Stimulated activated CD8-positive, alpha-beta memory T cell treated with anti-CD3 and anti-CD28 coated beads, Interleukin-7, amount 100 ng/mL, for 24 hours (primary cell): ENCODE data around the gene FHL2.

Source experiments
- DNase-seq: peaks from one replicate; pipeline ENCODE4 v3.0.0-alpha.2; 2020; ENCODE audit warnings: low read depth

FHL2 gene

DNA sequence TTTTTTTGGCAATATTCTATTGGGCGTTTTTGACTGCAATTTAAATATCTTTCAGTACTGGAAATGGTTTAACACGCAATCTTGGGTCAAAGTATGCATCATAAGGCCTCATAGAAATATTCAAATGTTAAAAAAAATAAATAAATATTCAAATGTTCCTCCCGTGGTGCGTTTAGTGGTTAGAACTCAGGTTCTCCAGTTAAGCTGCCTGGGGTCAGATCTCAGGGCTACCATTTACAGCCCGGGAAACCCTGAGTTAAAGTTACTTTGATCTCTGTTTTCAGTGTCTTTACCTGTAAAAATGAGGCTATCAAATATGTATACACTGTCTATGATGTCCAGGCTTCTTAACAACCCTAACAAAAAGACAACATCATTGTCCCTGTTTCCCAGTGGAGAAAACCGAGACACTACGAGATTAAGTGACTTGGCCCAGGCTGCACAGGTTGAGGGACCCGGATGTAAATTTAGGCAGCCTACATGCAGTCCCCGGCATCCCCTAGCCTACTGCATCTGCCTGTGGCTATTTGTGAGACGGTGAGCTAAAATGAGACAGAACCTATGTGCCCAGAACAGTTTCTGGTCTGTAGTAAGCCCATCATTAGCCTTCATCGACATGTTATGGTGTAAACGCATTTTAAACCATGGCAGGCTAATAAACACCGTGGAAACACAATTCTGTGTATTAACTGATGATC lies 1.7 kb downstream of the FHL2 start:
- no peak for DNase-seq

DNA sequence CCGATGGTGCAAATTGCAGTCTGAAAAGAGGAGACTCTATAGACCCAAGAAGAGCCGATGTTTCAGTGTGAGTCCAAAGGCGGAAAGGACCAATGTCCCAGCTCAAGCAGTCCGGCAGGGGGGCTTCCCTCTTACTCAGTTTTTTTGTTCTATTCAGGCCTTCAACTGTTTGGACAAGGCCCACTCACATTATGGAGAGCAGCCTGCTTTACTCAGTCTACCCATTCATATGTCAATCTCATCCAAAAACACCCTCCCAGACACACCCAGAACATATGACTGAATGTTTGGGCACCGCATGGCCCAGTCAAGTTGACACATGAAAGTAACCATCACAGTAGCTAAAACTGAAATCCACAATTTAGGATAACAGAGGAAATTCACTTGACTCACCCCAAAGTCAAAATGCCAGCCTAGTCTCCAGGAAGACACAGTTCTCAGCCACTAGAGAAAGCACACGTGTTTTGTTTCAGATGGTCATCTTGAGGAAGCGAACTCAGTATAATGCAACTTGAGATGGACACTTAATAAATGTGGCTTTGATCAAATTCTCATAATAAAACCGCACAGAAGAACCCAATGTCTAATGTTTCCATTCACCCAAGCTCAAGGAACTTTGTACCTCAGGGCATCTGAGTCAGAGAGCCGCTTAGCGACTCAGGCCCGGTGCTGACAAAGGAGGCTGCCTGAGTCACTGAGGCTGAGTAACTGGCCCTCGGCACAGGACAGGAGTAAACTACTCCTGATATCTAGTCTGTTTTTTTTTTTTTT lies 2.4 kb downstream of the FHL2 start:
- DNase-seq = peak; percentile 19

DNA sequence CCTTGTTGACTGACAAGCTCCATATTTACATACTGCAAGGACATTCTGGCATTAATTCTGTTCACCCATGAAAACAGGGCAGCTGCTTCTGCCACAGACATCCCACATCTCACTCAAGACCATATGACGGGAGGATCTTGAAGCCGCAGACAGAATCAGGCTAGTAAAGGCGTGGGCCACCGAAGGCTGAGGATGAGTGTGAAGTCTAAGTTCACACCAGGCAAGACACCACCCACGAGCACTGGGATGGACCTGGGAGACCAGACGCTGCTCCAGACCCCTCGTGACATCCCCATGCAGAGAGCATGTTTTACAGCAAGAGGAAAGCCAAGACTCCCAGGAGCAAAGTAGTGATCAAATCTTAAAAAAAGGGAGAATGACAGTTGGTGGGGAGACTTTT lies 3.2 kb downstream of the FHL2 start:
- no peak for DNase-seq

DNA sequence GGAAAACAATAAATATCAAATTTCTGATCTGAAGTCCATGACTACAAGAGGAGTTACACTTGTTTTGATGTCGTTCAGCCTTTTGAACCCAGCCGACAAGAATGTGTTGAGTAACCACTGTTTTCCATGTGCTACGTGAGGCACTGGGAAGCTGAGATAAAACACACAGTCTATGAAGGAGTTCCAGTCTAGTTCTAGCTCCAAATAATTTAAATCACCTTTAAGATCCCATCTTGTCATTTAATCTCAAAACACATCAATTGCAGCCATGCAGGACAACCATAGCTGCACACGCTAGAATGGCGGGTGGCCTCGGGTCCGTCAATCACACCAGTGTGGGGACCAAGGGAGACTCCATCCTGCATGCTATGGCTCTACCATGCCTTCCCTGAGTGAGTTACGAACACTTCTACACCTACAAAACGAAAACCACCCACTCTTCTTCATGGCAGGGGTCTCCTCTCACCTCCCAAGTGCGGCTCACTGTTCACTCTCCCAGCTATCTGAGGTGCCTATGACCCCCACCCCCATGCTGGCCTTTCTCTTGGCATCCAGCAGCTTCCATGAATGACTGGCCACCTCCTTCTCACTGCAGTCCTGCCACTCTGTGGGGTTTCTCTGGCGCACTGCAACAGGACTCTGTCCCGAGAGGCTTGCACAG lies 3.8 kb downstream of the FHL2 start:
- no peak for DNase-seq

DNA sequence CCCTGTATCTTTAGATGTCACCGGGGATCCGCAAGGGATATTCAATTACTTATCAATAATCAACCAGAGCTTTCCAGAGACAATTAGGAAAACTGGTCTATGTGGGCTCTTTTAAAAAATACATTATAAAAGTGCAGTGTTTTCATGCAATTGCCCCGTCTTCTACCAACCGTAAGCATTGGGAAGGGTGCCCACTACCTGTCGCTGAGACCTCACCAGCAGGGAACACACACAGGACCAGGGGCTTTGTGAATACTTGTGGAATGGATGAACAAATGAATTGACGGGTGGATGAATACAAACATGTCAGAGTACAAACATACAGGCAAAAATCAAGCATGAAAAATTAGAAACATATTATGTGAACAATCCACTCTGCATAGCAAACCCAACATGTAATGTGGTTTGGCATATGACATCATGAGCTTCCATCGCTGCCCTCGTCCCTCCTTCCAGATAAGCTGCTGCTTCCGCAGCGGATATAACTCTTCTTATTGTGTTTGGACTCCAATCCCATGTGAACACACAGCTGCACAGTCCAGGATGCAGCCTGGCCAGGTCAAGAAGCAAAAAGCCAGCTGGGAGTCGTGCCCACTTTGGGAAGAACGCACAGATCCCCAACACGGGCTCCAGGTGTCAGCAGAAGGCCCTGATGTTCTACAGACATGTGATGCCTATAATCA lies 5.3 kb downstream of the FHL2 start:
- DNase-seq = no peak

DNA sequence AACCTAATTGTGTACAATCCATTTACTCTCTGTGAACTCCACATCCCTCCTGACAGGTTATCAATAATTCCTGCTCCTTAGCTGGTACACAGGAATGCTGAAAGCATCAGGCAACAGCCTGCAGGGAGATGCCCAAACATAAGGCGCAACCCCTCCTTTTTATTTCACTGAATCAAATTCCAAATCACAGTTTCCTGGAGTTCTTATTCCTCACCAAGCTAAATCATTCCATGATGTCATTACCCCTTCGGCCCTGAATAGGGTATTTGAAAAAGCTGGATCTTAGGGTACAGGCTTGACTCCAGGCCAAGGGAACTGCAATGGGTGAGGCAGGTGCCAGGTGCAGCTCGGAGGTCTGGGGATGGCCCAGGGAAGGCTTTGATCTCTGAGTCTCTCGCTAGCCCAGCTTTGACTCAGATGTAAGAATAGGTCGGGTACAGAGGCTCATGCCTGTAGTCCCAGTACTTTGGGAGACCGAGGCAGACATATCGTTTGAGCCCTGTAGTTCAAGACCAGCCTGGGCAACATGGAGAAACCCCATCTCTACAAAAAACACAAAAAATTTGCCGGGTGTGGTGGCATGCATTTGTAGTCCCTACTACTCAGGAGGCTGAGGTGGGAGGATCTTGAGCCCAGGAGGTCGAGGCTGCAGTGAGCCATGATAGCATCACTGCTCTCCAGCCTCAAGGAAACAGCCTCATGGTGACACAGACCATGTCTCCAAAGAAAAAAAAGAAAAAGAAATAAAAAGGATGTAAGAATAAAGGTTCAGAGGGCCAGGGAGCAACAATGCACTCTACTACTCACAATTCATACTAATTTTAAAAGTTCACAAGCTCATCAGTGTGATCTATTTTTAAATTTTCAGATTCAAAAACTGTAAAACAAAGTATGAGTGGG lies 6.8 kb downstream of the FHL2 start:
- no peak for DNase-seq

DNA sequence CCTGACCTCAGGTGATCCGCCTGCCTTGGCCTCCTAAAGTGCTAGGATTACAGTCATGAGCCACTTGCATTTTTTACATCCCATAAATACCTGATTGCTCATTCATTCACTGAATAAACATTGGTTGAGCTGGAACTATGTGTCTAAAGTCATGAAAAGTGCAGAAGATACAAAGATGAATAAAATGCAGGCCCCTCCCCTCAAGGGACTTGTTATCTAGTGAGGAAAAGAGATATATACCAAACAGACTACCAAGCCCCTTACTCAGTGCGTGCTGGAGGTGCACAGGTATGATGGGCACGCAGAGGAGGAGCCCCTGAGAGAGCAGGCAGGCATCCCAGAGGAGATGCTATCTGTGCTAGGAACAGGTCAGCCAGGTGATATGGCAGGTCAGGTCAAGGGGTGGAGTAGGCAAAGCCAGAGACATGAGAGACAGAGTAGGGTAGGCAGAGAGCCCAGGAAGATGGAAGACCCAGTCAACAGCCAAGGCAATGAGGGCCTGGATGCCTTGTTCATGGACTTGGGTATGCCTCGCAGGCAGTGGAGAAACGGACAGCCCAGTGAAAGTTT lies 7.7 kb downstream of the FHL2 start:
- no peak for DNase-seq

DNA sequence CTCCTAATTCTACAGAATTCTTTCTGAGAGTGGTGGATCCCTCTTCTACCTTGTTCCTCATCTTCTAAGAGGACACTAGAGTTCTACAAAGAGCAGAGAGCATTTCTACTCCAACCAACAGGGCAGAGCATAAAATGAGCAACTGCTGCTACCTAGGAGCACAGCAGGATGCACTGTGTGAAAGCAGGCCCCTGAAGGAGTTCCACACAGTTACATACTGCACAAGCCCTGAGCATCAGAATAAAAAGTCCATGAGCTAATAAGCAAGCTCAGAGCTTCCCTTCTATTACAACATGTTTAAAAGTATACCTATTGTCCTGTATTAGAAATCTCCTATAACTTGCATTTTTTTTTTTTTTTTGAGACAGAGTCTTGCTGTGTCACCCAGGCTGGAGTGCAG lies 8.4 kb downstream of the FHL2 start:
- no peak for DNase-seq

DNA sequence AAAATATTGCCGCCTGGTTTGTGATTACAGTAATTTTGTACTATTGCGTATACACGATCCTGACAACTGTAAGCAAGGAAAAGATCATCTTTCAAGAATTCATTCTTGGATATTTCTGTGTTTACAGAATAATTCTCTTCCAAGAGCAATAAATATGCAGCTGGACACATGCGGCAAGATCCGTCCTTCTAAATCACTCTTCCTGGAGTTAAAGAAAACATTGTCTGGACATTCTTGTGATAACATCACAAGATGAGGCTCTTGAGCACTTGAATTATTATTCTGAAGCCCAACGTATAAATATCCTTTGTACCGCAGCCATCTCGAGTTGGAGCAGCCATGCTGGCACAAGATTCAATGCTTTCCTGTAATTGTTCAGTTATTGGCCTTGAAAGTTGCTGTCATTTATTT lies 9.9 kb downstream of the FHL2 start:
- DNase-seq = no peak

DNA sequence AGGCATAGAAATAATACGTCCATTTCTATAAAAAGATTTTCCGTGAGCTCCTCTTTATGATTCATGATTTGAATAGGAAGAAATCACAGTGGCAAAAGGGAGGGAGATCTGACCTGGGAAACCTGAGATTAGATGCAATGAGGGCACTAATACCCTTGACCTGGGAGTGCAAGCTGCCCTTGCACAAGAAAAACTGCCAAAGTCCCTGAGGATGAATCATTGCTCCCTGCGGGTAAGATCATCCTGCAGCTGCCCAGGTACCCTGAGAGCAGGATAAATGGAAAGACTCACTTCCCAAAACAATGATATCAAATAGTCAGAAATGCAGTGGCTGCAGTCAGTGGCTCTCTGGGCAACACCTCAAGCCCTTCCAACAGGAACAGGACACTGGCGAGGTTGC lies 11.6 kb downstream of the FHL2 start:
- no peak for DNase-seq

DNA sequence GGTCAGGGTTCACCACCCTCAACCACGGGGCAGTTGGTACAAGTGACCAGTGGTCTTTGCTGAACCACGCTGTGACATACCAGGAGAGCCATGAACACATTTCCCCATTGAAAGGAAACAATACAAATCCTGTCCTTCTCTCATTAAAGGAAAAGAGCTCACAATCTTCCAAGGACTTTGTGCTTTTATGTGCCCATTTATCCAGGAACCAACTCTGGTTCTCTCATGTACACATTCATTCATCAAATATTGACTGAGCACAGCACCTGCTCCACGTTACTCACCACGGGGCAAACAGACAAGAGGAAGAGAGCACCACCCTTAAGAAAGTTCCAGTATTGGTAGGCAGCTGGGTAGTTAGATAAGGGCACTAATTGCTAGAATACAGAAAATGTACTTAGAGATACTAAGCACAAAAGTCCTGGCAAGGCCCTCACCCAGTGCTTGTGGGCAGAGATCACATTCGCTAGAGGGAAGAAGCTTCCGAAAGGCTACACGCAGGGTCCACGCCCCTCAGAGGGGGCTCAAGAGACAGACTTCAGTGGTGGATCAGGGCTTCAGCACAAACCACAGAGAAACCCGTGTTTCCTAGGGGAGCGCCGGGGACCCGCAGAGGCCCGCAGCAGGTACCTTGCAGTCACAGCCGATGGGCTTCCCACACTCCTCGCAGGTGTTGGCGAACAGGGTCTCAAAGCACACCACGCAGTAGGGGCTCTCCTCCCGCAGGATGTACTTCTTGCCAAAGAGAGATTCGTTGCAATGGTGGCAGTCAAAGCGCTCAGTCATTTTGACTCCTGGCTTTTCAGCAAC lies 12.9 kb downstream of the FHL2 start:
- no peak for DNase-seq

DNA sequence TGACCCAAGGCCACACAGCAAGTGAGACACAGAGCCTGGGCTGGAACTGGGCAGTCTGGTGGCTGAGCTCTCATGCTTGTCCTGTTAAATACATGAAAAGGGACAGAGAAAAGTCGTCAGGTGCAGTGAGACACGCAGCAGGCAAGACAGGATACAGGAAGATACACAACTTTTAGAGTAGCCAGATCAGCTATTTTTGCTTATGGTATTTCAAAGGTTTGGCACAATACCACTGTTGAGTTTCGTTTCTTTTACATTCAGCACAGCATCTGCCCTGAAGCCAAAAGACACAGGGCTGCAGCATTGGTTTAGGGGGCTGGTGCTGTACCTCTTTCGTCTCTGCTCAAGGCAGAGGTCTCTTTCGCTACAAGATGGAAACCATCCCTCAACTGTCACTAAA lies 14.0 kb downstream of the FHL2 start:
- no peak for DNase-seq

DNA sequence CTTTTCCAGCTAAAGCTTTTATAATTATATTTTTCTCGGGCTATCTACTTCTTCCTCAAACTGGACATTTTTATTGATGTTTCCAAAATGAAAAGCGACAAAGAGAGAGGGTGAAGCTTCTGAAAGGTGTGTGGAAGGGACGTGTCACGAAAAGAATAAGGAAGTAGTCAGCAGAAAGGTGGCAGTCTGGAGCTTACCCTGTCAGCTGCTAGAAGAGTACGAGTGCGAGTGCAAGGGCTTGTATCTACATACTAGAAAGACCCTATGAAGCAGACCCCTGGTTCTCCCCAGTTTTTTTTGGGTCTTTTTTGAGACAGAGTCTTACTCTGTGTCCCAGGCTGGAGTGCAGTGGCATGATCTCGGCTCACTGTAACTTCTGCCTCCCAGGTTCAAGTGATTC lies 14.6 kb downstream of the FHL2 start:
- no peak for DNase-seq

DNA sequence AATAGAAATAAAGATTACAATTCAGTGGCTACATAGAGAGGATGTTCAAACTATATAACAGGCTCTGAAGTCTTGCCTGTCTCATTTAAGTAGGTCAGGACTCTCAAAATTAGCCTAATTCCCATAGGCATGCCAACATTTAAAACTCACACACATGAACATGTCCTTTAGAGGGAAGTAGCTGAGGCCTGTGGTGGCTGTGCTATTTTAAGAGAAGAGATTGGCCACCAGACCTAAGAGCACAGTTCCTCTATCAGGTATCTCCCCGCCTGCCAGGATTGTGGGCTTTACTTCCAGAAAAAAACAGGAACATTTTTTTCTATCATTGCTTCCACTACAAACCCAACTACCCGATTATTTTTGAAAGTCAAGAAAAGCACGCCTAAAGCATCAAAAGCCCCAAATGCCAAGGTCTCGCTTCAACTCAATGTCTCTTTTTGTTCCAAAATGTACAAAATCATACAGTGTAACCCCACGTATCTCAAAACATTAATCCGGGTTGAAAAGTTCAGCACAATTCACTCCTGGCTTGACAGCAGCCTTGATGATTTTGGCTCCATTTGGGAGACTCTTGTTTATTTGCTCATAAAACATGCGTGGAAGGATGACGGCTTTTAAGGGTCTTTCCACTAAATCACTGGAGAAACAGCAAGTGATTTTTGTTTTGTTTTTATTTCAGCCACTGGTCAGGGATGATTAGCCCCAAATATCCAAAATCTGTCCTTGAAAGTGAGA lies 15.3 kb downstream of the FHL2 start:
- no peak for DNase-seq

DNA sequence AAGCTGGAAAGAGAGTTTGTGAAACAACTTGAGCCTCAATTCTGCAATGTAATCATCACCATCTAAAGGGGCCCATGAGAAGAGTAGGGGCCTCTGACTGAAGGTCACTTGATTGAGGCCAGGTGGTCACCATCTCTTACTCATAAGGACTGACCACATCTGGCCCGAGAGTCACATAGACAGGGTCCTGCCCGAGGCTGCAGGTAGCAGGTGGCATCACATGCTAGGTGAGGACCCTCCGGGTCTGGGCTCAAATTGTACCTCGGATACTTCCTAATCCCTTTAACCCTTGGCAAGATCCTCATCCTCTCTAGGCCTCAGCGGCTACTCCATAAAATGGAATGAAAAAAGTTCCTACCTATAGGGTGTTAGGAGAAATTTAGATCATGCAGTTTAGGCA lies 16.7 kb downstream of the FHL2 start:
- DNase-seq = no peak

DNA sequence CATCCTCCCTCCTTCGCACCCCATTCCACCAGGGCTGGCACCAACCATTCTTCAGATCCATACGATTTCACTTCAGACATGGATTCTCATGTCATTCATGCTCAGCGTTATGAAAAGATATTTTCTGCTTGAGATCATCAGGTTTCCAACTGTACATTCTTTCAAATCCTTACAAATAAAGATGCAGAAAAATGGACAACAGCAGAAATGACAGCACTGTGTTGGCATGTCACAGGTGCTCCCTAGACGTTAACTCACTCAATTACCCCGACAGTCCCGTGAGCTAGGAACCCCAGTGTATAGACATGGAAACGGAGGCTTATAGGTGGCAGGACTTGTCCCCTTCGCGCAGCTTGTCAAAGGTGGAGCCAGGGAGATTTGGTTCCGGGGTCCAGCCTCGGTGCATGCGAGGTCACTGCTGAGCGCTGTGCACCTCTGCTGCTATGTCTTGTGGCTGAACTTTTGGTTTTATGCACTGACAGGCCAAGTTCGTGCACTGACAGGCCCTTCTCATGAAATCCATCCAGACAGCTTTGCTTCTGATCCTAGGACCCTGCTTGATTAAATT lies 17.7 kb downstream of the FHL2 start:
- no peak for DNase-seq

DNA sequence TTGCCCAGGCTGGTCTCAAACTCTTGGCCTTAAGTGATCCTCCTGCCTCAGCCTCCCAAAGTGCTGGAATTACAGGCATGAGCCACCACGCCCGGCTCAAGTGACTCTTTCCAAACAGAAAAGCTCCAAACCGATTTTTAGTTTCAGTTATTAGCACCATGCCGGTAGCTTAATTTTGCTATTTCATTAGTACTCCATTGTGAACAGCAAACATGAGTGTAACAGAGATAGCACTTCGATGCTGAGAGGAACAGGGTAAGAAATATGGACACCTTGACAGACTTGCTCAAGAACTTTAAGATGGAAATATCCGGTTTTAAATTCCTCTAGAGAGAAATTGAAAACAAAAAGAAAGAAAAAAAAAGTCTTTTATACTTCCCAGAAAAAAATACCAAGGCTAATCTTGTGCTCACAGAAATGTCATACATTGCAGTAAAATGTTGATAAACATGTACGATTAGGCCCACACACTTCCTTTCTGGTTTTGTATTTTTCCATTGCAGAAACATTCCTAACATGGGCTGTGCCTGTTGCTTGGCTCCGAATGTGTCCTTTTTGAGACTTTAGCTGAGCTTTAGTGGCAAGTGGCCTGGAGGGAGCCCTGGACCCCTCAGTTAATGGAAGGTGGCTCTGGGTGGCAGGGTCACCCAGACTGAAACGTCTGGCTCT lies 18.3 kb downstream of the FHL2 start:
- no peak for DNase-seq

DNA sequence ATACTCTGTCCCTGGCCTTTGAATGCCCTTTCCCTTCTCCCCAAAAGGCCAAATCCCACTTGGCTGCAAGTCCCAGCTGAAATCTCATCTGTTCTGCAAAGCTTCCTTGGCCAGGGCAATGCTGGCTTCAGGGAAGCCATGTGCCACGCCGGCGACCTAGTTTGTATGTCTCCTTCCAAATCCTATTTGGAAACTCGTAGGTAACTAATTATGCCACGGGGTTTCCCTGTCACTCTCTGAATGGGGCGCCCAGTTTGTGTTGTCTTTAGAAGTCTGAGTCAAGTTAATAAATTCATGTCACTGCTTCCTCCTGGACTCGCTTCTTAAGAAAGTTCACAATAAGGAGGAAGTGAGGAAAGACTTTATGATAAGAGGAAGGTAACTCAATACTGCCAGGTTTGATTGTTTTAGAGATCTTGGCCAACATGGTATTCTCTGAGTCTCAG lies 19.1 kb downstream of the FHL2 start:
- DNase-seq = no peak

DNA sequence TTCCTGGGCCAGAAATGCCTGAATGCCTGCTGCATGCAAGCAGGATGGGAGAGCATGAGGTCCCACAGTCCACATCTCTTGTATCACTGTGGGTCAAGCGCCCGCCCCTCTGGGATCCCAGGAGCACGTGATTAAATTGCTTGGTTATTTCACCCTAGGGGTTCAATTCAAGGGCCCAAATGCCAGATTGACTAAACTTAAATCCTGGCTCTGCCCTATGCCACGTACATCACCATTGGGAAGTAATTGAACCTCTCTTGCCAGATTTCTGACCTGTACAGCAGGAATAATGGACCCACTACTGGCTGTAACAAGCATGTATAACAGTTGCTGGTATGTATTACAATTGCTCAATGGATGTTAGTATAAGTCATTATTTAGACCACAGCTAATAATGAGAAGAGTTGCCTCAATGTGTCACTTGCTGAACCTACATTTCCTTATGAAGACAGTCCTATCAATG lies 19.9 kb downstream of the FHL2 start:
- no peak for DNase-seq
